Astrocyte of the cerebellum (primary cell): Measurements from ENCODE around the gene FEN1.

Experiments
- DNase-seq: peaks from one replicate; pipeline ENCODE4 v3.0.0-alpha.2; 2011; ENCODE audit warnings: low read depth
- H3K4me3 ChIP-seq: 2 replicates; pipeline ENCODE4 v1.5.1; 2011; ENCODE audit warnings: mild to moderate bottlenecking, low read depth, low read length, moderate library complexity
- CTCF ChIP-seq: IDR thresholded peaks from 2 replicates; pipeline ENCODE4 v1.5.1; 2012; ENCODE audit warnings: low read length, low read depth, moderate library complexity, mild to moderate bottlenecking; ENCODE audit errors: missing control alignments
- in situ Hi-C: cut with HindIII; loops from 2 replicates; pipeline ENCODE4 v1.10.0; 2017; ENCODE audit warnings: low sequenced_read_pairs

Gene FEN1

GRCh38 chr11:61775606-61776554 lies 16.8 kb upstream of the FEN1 start:
- DNase-seq: no peak
- no peak overlapping the region for H3K4me3 ChIP-seq
- in situ Hi-C loops: no loop called here
- TF ChIP-seq CTCF: no peak

- H3K4me3 ChIP-seq: no peak overlapping the region
- in situ Hi-C loops: no loop called here
Measured at GRCh38 chr11:61776561-61777075, 16.1 kb upstream of the FEN1 start.

GRCh38 chr11:61777234-61778090 lies 15.2 kb upstream of the FEN1 start:
- TF ChIP-seq CTCF: no peak
- in situ Hi-C loops: no loop called here
- peak overlapping the region; percentile 23 for H3K4me3 ChIP-seq
- DNase-seq: no peak

More at GRCh38 chr11:61776561-61777075, 16.1 kb upstream of the FEN1 start:
- peak; percentile 87 for TF ChIP-seq CTCF
- DNase-seq: no peak

- no peak overlapping the region for H3K4me3 ChIP-seq
- DNase-seq: no peak
- in situ Hi-C loops: no loop called here
- no peak for TF ChIP-seq CTCF
Measured at GRCh38 chr11:61778357-61778886, 14.3 kb upstream of the FEN1 start.

- TF ChIP-seq CTCF: no peak
- no peak for DNase-seq
- no peak overlapping the region for H3K4me3 ChIP-seq
- in situ Hi-C loops: no loop called here
Measured at GRCh38 chr11:61778920-61779650, 13.6 kb upstream of the FEN1 start.
